ENCODE measurements around the gene PKIG. TPM values are rescaled to one million over a fixed set of nuclear protein-coding genes. Genes with fewer than 3 reads are reported as not detected.

PKIG gene
- total RNA-seq, 2 donors from 2014 or later: 237 to 268 TPM

DNA sequence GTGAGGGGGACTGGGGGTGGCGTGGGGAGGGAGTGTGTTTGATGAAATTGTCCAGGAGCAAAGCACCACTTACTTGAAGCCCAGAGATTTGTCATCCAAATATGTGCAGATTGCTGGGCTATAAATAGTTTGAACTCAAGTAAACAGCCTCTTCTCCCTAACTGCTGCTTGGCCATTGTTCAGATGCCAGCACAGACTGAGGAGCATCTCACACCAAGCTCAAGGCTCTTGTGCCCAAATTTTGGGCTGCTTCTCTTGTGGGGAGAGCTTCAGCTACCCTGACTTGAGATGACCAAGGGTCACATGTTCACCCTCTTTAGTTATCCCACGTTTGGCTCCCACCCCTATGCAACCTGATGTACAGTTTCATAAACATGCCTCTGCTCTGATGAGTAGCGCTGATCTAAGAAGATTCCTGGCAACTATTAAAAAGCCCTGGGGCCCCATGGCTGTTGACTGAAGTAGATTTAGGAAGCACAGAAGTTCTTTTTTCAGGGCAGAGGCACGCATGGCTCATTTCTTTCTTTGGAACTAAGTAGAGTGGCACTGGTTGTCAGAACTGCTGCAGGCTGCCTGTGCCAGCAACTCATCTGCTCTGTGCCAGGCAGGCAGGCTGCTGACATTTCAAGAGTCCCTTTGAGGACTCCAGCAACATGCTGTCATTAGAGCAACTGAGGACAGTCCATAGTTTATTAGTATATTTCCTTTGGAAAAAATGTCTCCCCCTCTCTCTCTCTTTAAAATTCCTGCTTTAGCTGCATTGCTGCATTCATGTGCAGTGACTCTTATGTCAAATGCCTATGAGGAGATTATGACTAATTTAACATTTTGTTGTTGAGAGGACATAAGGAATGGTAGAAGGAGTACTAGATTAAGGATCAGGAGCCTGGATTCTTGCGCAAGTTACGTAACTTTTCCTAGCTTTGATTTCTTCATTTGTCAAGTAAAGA, 9.6 kb upstream of the PKIG start:
- H3K9me3 ChIP-seq: no peaks in the 10 kb centered on the region
- DNase-seq (ENCODE audit: low spot score): no peak
- TF ChIP-seq, protein P1, sequence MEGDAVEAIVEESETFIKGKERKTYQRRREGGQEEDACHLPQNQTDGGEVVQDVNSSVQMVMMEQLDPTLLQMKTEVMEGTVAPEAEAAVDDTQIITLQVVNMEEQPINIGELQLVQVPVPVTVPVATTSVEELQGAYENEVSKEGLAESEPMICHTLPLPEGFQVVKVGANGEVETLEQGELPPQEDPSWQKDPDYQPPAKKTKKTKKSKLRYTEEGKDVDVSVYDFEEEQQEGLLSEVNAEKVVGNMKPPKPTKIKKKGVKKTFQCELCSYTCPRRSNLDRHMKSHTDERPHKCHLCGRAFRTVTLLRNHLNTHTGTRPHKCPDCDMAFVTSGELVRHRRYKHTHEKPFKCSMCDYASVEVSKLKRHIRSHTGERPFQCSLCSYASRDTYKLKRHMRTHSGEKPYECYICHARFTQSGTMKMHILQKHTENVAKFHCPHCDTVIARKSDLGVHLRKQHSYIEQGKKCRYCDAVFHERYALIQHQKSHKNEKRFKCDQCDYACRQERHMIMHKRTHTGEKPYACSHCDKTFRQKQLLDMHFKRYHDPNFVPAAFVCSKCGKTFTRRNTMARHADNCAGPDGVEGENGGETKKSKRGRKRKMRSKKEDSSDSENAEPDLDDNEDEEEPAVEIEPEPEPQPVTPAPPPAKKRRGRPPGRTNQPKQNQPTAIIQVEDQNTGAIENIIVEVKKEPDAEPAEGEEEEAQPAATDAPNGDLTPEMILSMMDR (IDR thresholded peaks at IDR 0.05): no peak
- peaks cover 0 to 62% of the 10 kb centered on the region in 2 donors for H3K4me1 ChIP-seq
- no peak overlapping the region for H3K4me3 ChIP-seq
- no peaks in the 10 kb centered on the region for H3K36me3 ChIP-seq
- no peaks in the 10 kb centered on the region for H3K27me3 ChIP-seq
- H3K27ac ChIP-seq: peak overlapping the region; percentile 84 to 94

DNA sequence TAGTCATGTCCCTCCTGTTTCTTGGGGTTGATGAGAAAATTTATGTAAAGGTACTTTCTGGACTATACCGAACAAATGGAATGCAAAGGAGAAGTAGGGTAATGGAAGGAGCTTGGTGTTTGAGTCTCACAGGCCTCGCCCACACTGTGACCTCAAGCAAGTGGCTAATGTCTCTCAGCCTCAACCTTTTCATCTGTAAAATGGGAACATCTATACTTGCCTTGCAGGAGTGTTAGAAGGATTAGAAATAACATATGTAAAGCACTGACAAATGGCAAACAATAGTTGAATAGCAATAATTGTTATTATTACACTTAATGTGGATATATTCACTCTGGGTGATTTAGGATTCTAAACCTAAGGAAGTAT, 8.9 kb upstream of the PKIG start:
- Histone ChIP-seq H3K9me3 (no peaks in the 10 kb centered on the region), H3K4me1 (peaks cover 0 to 60% of the 10 kb centered on the region in 2 donors), H3K36me3 (no peaks in the 10 kb centered on the region), H3K4me3 (no peak overlapping the region), H3K27ac (peak overlapping the region; percentile 84 to 94), H3K27me3 (no peaks in the 10 kb centered on the region)
- TF ChIP-seq, protein P1 (IDR thresholded peaks at IDR 0.05): no peak
- DNase-seq (ENCODE audit: low spot score): no peak

DNA sequence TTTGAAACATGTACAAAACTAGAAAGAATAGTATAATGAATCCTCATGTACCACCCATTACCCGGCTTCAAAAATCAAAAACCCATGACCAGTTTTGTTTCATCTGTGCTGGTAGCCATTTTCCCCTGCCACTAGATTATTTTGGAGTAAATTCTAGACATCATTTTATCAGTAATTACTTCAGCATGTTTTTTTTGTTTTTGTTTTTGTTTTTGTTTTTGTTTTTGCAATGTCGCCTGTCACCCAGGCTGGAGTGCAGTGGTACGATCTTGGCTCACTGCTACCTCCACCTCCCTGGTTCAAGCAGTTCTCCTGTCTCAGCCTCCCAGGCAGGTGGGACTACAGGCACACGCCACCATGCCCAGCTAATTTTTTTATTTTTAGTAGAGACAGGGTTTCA, 8.0 kb upstream of the PKIG start:
- Histone ChIP-seq H3K36me3 (no peaks in the 10 kb centered on the region), H3K4me3 (no peak overlapping the region), H3K4me1 (peaks cover 0 to 62% of the 10 kb centered on the region in 2 donors), H3K27me3 (no peaks in the 10 kb centered on the region), H3K9me3 (no peaks in the 10 kb centered on the region), H3K27ac (peak overlapping the region; percentile 84 to 94)
- TF ChIP-seq, protein P1 (IDR thresholded peaks at IDR 0.05): no peak
- DNase-seq (ENCODE audit: low spot score): no peak

DNA sequence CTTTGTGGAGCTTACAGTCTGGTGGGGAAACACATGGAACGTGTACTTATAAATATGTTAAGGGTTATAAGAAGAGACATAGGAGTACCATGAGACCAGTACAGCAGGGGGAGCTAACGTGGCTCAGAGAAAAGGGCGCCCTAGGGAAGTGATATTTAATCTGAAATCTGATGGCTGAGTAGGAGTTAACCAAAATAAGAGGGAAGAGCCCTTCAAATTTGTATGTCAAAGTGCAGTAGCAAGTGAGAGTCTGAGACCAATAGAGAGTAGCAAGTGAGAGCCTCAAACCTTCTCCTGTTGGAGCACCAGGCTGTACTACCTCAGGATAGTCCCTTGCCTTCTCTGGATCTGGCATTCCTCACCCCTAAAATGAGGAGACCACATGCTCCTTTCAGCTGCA, 6.1 kb upstream of the PKIG start:
- TF ChIP-seq, protein P1 (IDR thresholded peaks at IDR 0.05): peak in 1 of 2 donors; percentile 62
- H3K27ac ChIP-seq: peak overlapping the region; percentile 84 to 94
- H3K27me3 ChIP-seq: no peaks in the 10 kb centered on the region
- H3K36me3 ChIP-seq: no peaks in the 10 kb centered on the region
- H3K9me3 ChIP-seq: no peaks in the 10 kb centered on the region
- DNase-seq (ENCODE audit: low spot score): no peak
- no peak overlapping the region for H3K4me3 ChIP-seq
- peaks cover 0 to 82% of the 10 kb centered on the region in 2 donors for H3K4me1 ChIP-seq

DNA sequence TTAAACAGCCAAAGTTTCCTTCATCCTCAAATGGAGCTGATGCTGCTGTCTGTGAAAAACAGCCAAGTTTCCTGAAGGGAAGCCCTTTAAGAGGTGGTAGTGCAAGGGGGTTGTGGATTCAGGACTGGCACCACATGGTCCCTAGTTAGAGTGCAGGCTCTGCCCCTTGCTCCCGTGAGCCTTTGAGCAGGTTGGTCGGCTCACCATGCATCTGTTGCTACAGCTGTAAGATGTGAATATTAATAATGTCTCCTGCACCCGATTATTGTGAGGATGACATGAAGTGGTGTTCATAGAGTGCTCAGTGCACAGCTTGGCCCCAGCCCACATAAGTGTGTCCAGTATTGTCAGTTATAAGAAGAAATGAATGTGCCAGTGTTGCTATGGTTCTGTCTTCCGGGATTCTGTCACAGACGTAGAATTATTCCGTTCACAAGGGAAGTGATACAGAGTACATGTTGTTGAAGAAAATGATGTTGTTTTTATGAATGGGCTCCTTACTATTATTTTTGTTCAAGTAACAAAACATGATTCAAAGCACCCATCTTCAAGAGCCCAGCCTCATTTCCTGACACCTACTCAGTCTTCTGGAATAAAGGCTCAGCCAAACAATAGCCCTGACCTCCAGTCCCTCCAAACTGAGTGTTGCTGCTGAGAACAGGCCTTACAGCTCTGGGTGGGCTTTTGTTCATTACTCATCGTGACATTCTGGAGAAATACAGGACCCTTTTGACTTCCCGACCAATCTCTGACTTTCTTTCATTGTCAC, 2.9 kb upstream of the PKIG start:
- H3K27ac ChIP-seq: peak overlapping the region; percentile 92 to 97
- H3K27me3 ChIP-seq: no peaks in the 10 kb centered on the region
- no peaks in the 10 kb centered on the region for H3K9me3 ChIP-seq
- no peak overlapping the region for H3K4me3 ChIP-seq
- TF ChIP-seq, protein P1 (IDR thresholded peaks at IDR 0.05): no peak
- peaks cover 0 to 71% of the 10 kb centered on the region in 2 donors for H3K4me1 ChIP-seq
- H3K36me3 ChIP-seq: no peaks in the 10 kb centered on the region
- DNase-seq (ENCODE audit: low spot score): no peak

All from right atrium auricular region (tissue), 2 donors.